ENCODE data around the gene EDIL3.

DNA sequence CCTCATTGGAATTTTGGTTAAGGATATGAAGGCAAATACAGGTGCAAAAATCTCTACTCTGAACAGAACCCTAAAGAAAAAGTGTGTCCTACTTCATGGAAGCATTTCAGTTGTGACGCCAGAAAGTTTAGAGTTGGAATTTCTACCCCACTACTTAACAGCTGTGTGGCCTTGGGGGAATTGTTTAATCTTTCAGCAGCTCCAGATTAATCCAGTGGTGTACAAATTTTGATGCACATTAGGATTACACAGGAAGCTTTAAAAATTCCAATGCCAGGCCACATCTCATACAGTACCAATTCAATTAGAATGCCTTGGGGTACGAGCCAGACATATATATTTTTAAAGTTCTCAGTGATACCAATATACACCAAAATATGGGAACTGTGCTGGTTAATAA, 266.1 kb downstream of the EDIL3 start:
- TF ChIP-seq, protein P1, sequence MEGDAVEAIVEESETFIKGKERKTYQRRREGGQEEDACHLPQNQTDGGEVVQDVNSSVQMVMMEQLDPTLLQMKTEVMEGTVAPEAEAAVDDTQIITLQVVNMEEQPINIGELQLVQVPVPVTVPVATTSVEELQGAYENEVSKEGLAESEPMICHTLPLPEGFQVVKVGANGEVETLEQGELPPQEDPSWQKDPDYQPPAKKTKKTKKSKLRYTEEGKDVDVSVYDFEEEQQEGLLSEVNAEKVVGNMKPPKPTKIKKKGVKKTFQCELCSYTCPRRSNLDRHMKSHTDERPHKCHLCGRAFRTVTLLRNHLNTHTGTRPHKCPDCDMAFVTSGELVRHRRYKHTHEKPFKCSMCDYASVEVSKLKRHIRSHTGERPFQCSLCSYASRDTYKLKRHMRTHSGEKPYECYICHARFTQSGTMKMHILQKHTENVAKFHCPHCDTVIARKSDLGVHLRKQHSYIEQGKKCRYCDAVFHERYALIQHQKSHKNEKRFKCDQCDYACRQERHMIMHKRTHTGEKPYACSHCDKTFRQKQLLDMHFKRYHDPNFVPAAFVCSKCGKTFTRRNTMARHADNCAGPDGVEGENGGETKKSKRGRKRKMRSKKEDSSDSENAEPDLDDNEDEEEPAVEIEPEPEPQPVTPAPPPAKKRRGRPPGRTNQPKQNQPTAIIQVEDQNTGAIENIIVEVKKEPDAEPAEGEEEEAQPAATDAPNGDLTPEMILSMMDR (IDR thresholded peaks at IDR 0.05) = no peak
- TF ChIP-seq POLR2A (IDR thresholded peaks at IDR 0.05) = no peak
